Hepatocyte (in vitro differentiated cells): Measurements from ENCODE around the gene SELENOK.

ENCODE experiments used
- EZH2phosphoT487 ChIP-seq: fragments of 200-600 bp; sonication (generic); IDR thresholded peaks from one replicate; pipeline ENCODE4 v1.6.1; 2018; ENCODE audit warnings: antibody characterized with exemption, mild to moderate bottlenecking, low read depth, moderate library complexity; ENCODE audit not compliant: unreplicated experiment, severe bottlenecking
- TF ChIP-seq, protein P1 (sequence below): fragments of 200-600 bp; sonication (generic); IDR thresholded peaks from 2 replicates; pipeline ENCODE4 v1.5.1; 2016; ENCODE audit warnings: antibody characterized with exemption, mild to moderate bottlenecking; ENCODE audit not compliant: poor library complexity

DNA sequence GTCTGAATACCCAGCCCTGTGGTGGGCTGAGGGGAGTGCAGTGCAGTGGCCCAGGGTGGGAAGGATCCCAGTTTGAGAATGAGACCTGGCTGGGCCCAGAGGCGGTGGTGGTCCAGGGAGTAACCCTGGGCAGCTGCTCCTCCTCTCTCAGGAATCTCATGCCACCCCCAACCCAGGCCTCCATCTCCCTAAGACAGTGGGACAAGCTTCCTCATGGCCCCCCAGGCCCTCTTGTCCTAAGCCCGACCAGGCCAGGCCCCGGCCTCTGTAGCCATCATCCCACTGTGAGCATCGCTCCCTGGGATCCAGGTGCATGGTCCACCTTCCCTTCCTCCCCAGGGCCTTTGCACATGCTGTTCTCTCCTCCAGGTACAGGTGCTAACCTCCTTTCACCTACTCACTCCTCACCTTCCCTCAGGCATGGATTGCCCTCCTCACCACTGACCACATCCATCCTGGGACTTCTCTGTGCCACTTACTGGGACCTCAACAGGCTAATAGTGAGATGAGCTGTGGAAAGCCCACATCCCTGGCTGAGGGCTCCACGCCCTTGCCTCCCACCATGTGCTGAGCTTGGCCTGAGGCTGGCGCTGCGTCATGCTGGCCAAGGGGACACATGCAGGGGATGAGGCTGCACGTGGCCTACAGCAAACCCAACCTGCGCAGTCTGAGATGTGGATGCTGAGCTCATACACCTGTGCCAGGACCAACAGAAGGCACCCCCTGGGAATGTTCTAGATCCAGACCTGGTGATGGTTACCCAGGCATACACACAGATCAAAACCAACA is 55.4 kb downstream of the SELENOK start:
- TF ChIP-seq, protein P1, sequence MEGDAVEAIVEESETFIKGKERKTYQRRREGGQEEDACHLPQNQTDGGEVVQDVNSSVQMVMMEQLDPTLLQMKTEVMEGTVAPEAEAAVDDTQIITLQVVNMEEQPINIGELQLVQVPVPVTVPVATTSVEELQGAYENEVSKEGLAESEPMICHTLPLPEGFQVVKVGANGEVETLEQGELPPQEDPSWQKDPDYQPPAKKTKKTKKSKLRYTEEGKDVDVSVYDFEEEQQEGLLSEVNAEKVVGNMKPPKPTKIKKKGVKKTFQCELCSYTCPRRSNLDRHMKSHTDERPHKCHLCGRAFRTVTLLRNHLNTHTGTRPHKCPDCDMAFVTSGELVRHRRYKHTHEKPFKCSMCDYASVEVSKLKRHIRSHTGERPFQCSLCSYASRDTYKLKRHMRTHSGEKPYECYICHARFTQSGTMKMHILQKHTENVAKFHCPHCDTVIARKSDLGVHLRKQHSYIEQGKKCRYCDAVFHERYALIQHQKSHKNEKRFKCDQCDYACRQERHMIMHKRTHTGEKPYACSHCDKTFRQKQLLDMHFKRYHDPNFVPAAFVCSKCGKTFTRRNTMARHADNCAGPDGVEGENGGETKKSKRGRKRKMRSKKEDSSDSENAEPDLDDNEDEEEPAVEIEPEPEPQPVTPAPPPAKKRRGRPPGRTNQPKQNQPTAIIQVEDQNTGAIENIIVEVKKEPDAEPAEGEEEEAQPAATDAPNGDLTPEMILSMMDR: no peak
- no peak for TF ChIP-seq EZH2phosphoT487
